Measurements from ENCODE around the gene SPATA31A3.
"Not testable (repeated sequence)": the region's sequence is repeated elsewhere in the genome, so short reads cannot be mapped to it uniquely, and the experiment has no call there.

GRCh38 chr9:66937662-66938061, 54.7 kb downstream of the SPATA31A3 start:
- not testable (repeated sequence) for TF ChIP-seq CTCF (conservative IDR thresholded peaks at IDR 0.05; ENCODE audit: low read depth, low read length); EZH2 (IDR thresholded peaks at IDR 0.05; ENCODE audit: borderline replicate concordance, low read depth, low read length, poor library complexity, severe bottlenecking)
